B cell (primary cell): ENCODE results near the gene ELMO3. TPM values are rescaled to one million over a fixed set of nuclear protein-coding genes. Genes with fewer than 3 reads are reported as not detected.

Experiments used
- ATAC-seq: fragments of 200-7000 bp; cut with Tn5 transposase; one replicate; pipeline ENCODE4 v1.10.0; 2021; ENCODE audit warnings: low read depth, mild to moderate bottlenecking, moderate number of reproducible peaks, moderate library complexity
- CTCF ChIA-PET: fragments of 350-600 bp; sonication (Branson Sonifier 250); formaldehyde crosslinking; loops from one replicate; lab custom pipeline; 2021; ENCODE audit warnings: antibody characterized with exemption, inconsistent platforms; lab: Charles Lee
- POLR2A ChIA-PET: fragments of 350-600 bp; sonication (Branson Sonifier 250); formaldehyde crosslinking; loops from one replicate; lab custom pipeline; 2021; ENCODE audit warnings: antibody characterized with exemption; lab: Charles Lee
- DNase-seq: peaks from one replicate; pipeline ENCODE4 v3.0.0; 2013
- H2AFZ ChIP-seq: 2 replicates; pipeline ENCODE4 v1.6.1; 2012; ENCODE audit warnings: mild to moderate bottlenecking, low read depth, low read length; ENCODE audit not compliant: insufficient read depth, poor library complexity, severe bottlenecking
- H3K27ac ChIP-seq, 2 donors: 1 replicate in 1 of 2; 2 replicates in 1 of 2; pipeline ENCODE4 v1.5.1; 2012 to 2013; ENCODE audit warnings: low read length in 2 of 2, mild to moderate bottlenecking in 2 of 2, moderate library complexity in 1 of 2
- H3K27me3 ChIP-seq, 4 experiments: fragments of 200-600 bp in 1 of 4; sonication (generic) in 1 of 4; replicated peaks in 1 of 4; 1 replicate in 2 of 4; 2 replicates in 2 of 4; pipeline versions ENCODE4 v1.6.1 to v1.7.0; 2013 to 2016; ENCODE audit warnings: low read length in 3 of 4, mild to moderate bottlenecking in 2 of 4, mixed read lengths in 1 of 4, moderate library complexity in 1 of 4; ENCODE audit not compliant: insufficient read depth in 4 of 4, control insufficient read depth in 3 of 4; ENCODE audit errors: control extremely low read depth in 1 of 4
- H3K36me3 ChIP-seq, 2 experiments: replicated peaks in 1 of 2; 1 replicate in 1 of 2; 2 replicates in 1 of 2; pipeline versions ENCODE4 v1.6.1 to v1.7.1; 2013; ENCODE audit warnings: low read length in 1 of 2; ENCODE audit not compliant: insufficient read depth in 2 of 2, control insufficient read depth in 1 of 2; ENCODE audit errors: control extremely low read depth in 1 of 2, extremely low read depth in 1 of 2
- H3K4me1 ChIP-seq, 2 donors: fragments of 200-600 bp in 1 of 2; sonication (generic) in 1 of 2; 1 replicate in 1 of 2; 2 replicates in 1 of 2; pipeline versions ENCODE4 v1.5.1 to v1.6.1; 2013 to 2017; ENCODE audit warnings: low read length in 2 of 2; ENCODE audit not compliant: control insufficient read depth in 2 of 2, insufficient read depth in 2 of 2
- H3K4me2 ChIP-seq: replicated peaks from 2 replicates; pipeline ENCODE3; 2012; ENCODE audit warnings: mild to moderate bottlenecking, low read depth, low read length; ENCODE audit not compliant: poor library complexity, severe bottlenecking
- H3K4me3 ChIP-seq, 5 experiments: fragments of 200-600 bp in 1 of 5; sonication (generic) in 1 of 5; 1 replicate in 3 of 5; 2 replicates in 2 of 5; pipeline versions ENCODE4 v1.5.1 to v1.7.0; 2011 to 2016; ENCODE audit warnings: low read length in 4 of 5, mild to moderate bottlenecking in 4 of 5, low read depth in 2 of 5, control low read depth in 1 of 5, moderate library complexity in 1 of 5; ENCODE audit not compliant: insufficient read depth in 1 of 5; ENCODE audit errors: control extremely low read depth in 1 of 5, extremely low read depth in 1 of 5
- H3K79me2 ChIP-seq: fragments of 200-600 bp; sonication (generic); one replicate; pipeline ENCODE4 v1.6.0; 2016; ENCODE audit warnings: low read length; ENCODE audit not compliant: control insufficient read depth, insufficient read depth
- H3K9ac ChIP-seq: fragments of 200-600 bp; sonication (generic); 2 replicates; pipeline ENCODE4 v1.6.1; 2017; ENCODE audit warnings: mild to moderate bottlenecking, low read length, moderate library complexity
- H3K9me3 ChIP-seq, 3 donors: one replicate each; pipeline versions ENCODE4 v1.6.1 to v1.7.1; 2013; ENCODE audit warnings: low read length in 2 of 3; ENCODE audit not compliant: control insufficient read depth in 2 of 3, insufficient read depth in 1 of 3; ENCODE audit errors: control extremely low read depth in 1 of 3
- H4K20me1 ChIP-seq: 2 replicates; pipeline ENCODE4 v1.6.0; 2012; ENCODE audit warnings: mild to moderate bottlenecking, low read length; ENCODE audit not compliant: insufficient read depth, control insufficient read depth, poor library complexity, severe bottlenecking
- H3K27ac Mint-ChIP-seq: one replicate; pipeline ENCODE4 v1.8.0; 2021; ENCODE audit warnings: mixed read lengths
- H3K27me3 Mint-ChIP-seq: one replicate; pipeline ENCODE4 v1.8.0; 2021; ENCODE audit warnings: mixed read lengths
- H3K4me1 Mint-ChIP-seq: one replicate; pipeline ENCODE4 v1.8.0; 2021; ENCODE audit warnings: mixed read lengths
- H3K4me3 Mint-ChIP-seq: one replicate; pipeline ENCODE4 v1.8.0; 2021; ENCODE audit warnings: mixed read lengths
- H3K9me3 Mint-ChIP-seq: one replicate; pipeline ENCODE4 v1.8.0; 2022; ENCODE audit warnings: mixed read lengths; ENCODE audit not compliant: insufficient read depth
- EZH2 ChIP-seq: IDR thresholded peaks from 2 replicates; pipeline ENCODE4 v1.6.1; 2012; ENCODE audit warnings: borderline replicate concordance, low read depth, mild to moderate bottlenecking, moderate library complexity, low read length; ENCODE audit not compliant: insufficient read depth, poor library complexity, severe bottlenecking
- WGBS: methylation state at CpG from one replicate; pipeline ENCODE4 v1.1.5; 2013; ENCODE audit warnings: missing lambda C conversion rate; ENCODE audit not compliant: insufficient coverage; 5-methylcytosine and 5-hydroxymethylcytosine counted together
- intact Hi-C: fragments of 100-400 bp; cut with micrococcal nuclease; formaldehyde crosslinking; loops from one replicate; pipeline ENCODE4 v1.10.0; 2022
- polyA plus RNA-seq: library from polyadenylated mRNA; depleted of rRNA; stranded (reverse); fragments of >200 nt; gene quantifications from 2 replicates; pipeline ENCODE4 v1.2.3, GENCODE V29; 2012
- total RNA-seq, 2 donors: library from RNA; stranded (reverse); fragments of 120-200 nt in 1 of 2; gene quantifications; 1 replicate in 1 of 2; 2 replicates in 1 of 2; pipeline versions ENCODE4 v1.2.3 to v1.2.4, GENCODE V29; 2013 to 2022
- TF ChIP-seq, protein P1 (sequence below): fragments of 200-600 bp; IDR thresholded peaks from one replicate; pipeline ENCODE4 v1.8.0; 2022; ENCODE audit warnings: antibody characterized with exemption, mild to moderate bottlenecking

Gene ELMO3
- total and polyA plus RNA-seq, 2 donors (not counting 1 experiment from before 2014, with no cell fraction given): 9.1 to 9.6 TPM

- H3K4me1 Mint-ChIP-seq: peaks cover 37% of the 10 kb centered on the region
- TF ChIP-seq EZH2: no peak
- TF ChIP-seq, protein P1, sequence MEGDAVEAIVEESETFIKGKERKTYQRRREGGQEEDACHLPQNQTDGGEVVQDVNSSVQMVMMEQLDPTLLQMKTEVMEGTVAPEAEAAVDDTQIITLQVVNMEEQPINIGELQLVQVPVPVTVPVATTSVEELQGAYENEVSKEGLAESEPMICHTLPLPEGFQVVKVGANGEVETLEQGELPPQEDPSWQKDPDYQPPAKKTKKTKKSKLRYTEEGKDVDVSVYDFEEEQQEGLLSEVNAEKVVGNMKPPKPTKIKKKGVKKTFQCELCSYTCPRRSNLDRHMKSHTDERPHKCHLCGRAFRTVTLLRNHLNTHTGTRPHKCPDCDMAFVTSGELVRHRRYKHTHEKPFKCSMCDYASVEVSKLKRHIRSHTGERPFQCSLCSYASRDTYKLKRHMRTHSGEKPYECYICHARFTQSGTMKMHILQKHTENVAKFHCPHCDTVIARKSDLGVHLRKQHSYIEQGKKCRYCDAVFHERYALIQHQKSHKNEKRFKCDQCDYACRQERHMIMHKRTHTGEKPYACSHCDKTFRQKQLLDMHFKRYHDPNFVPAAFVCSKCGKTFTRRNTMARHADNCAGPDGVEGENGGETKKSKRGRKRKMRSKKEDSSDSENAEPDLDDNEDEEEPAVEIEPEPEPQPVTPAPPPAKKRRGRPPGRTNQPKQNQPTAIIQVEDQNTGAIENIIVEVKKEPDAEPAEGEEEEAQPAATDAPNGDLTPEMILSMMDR: no peak
- Histone ChIP-seq H3K4me1 (peaks cover 47 to 58% of the 10 kb centered on the region in 2 donors), H3K79me2 (no peaks in the 10 kb centered on the region), H2AFZ (no peak overlapping the region), H3K27ac (no peak overlapping the region), H3K9me3 (peaks cover 0 to 40% (median 0%) of the 10 kb centered on the region in 3 donors), H4K20me1 (peaks cover 14% of the 10 kb centered on the region), H3K9ac (no peak overlapping the region), H3K4me3 (no peak overlapping the region), H3K36me3 (no peaks in the 10 kb centered on the region), H3K4me2 (no peak overlapping the region), H3K27me3 (peaks cover 0 to 95% (median 67%) of the 10 kb centered on the region in 4 experiments)
- CTCF ChIA-PET: interaction anchor here (0.7 to 1.3 kb wide), 2 partner anchors 10 to 495 kb away, joined by 4 to 6 read pairs; no protein-coding TSS in a partner anchor
- H3K27ac Mint-ChIP-seq: no peak overlapping the region
- ATAC-seq (no peak), DNase-seq (no peak)
- intact Hi-C loops: no loop called here
- peaks cover 58% of the 10 kb centered on the region for H3K27me3 Mint-ChIP-seq
- POLR2A ChIA-PET: no interaction called here
- 94% methylated on average over 7 of the region's 7 CpGs for WGBS
- no peaks in the 10 kb centered on the region for H3K9me3 Mint-ChIP-seq
- no peak overlapping the region for H3K4me3 Mint-ChIP-seq
Observed at GRCh38 chr16:67167588-67167987, 31.3 kb upstream of the ELMO3 start.

DNA sequence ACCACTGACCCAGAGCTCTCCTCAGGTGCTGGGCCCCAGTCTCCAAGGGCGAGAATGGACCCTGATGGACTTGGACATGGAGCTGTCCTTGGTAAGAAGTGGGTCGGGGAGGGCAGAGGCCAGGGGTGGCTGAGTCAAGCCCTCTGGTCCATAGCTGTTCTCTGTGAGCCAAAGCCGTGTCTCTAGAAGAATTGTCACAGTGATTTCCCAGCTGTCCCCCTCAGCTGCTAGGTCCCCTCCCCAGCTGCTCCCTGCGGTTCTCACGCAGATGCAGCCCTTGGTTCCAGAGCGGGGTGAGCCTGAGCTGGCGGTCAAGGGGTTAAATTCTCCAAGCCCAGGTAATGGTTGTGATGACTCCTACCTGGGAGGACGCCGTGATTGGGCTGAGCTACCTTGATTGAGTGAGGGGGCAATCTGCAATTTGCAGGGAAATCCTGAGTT lies 29.9 kb upstream of the ELMO3 start:
- H3K9ac ChIP-seq: no peak overlapping the region
- peaks cover 9% of the 10 kb centered on the region for H4K20me1 ChIP-seq
- peaks cover 44 to 54% of the 10 kb centered on the region in 2 donors for H3K4me1 ChIP-seq
- DNase-seq (no peak), ATAC-seq (no peak)
- POLR2A ChIA-PET: no interaction called here
- H3K4me3 ChIP-seq: no peak overlapping the region
- no peaks in the 10 kb centered on the region for H3K79me2 ChIP-seq
- TF ChIP-seq, protein P1: no peak
- no peak for TF ChIP-seq EZH2
- peaks cover 68% of the 10 kb centered on the region for H3K27me3 Mint-ChIP-seq
- H3K4me1 Mint-ChIP-seq: peaks cover 41% of the 10 kb centered on the region
- no peaks in the 10 kb centered on the region for H3K36me3 ChIP-seq
- no peak overlapping the region for H3K4me3 Mint-ChIP-seq
- no peaks in the 10 kb centered on the region for H3K9me3 Mint-ChIP-seq
- no peak overlapping the region for H2AFZ ChIP-seq
- no peak overlapping the region for H3K27ac ChIP-seq
- WGBS: 66% methylated on average over 9 of the region's 9 CpGs
- no peak overlapping the region for H3K4me2 ChIP-seq
- CTCF ChIA-PET: interaction anchor here (1.0 to 3.2 kb wide), 7 partner anchors 9 to 153 kb away, joined by 3 to 11 read pairs (median 5); partner anchors contain the start of genes B3GNT9, FBXL8 and TRADD
- no peak overlapping the region for H3K27ac Mint-ChIP-seq
- H3K27me3 ChIP-seq: peaks cover 0 to 97% (median 68%) of the 10 kb centered on the region in 4 experiments
- intact Hi-C loops: no loop called here
- peaks cover 0 to 35% (median 0%) of the 10 kb centered on the region in 3 donors for H3K9me3 ChIP-seq
